ENCODE results near the gene CALHM1.
A peak's percentile ranks its signal among the peaks of the same experiment; 100 is the strongest.
"Not testable (repeated sequence)": the region's sequence is repeated elsewhere in the genome, so short reads cannot be mapped to it uniquely, and the experiment has no call there.

CALHM1 gene

GRCh38 chr10:103458720-103459119, at the start of gene CALHM1:
CALHM1 (minus strand) TSS chr10:103458900; CDS start chr10:103458751, 149 bp downstream.
- TF ChIP-seq CTCF (IDR thresholded peaks at IDR 0.05; ENCODE audit: extremely low read depth, missing control alignments) = no peak
- peak; percentile 87 for DNase-seq (ENCODE audit: low spot score)

GRCh38 chr10:103507235-103508191, 48.8 kb upstream of the CALHM1 start:
- DNase-seq (ENCODE audit: low spot score) = no peak
- TF ChIP-seq CTCF (IDR thresholded peaks at IDR 0.05; ENCODE audit: extremely low read depth, missing control alignments) = no peak

GRCh38 chr10:103506061-103506460, 47.4 kb upstream of the CALHM1 start:
- no peak for DNase-seq (ENCODE audit: low spot score)
- no peak for TF ChIP-seq CTCF (IDR thresholded peaks at IDR 0.05; ENCODE audit: extremely low read depth, missing control alignments)

GRCh38 chr10:103504181-103504783, 45.6 kb upstream of the CALHM1 start:
- no peak for TF ChIP-seq CTCF (IDR thresholded peaks at IDR 0.05; ENCODE audit: extremely low read depth, missing control alignments)
- no peak for DNase-seq (ENCODE audit: low spot score)

GRCh38 chr10:103503777-103504176, 45.1 kb upstream of the CALHM1 start:
- not testable (repeated sequence) for DNase-seq (ENCODE audit: low spot score)

- no peak for DNase-seq (ENCODE audit: low spot score)
- TF ChIP-seq CTCF (IDR thresholded peaks at IDR 0.05; ENCODE audit: extremely low read depth, missing control alignments) = no peak
Observed at GRCh38 chr10:103502849-103503660, 44.4 kb upstream of the CALHM1 start.

GRCh38 chr10:103501186-103501585, 42.5 kb upstream of the CALHM1 start:
- DNase-seq (ENCODE audit: low spot score) = no peak
- no peak for TF ChIP-seq CTCF (IDR thresholded peaks at IDR 0.05; ENCODE audit: extremely low read depth, missing control alignments)

Measured in GM20000 (cell line).